Measurements from ENCODE around the gene USP7. TPM values are rescaled to one million over a fixed set of nuclear protein-coding genes. Genes with fewer than 3 reads are reported as not detected.
A peak's percentile ranks its signal among the peaks of the same experiment; 100 is the strongest.
"Not testable (repeated sequence)": the region's sequence is repeated elsewhere in the genome, so short reads cannot be mapped to it uniquely, and the experiment has no call there.

The USP7 gene
- total RNA-seq, 3 donors from 2014 or later: 87.9 to 156 (median 118) TPM

DNA sequence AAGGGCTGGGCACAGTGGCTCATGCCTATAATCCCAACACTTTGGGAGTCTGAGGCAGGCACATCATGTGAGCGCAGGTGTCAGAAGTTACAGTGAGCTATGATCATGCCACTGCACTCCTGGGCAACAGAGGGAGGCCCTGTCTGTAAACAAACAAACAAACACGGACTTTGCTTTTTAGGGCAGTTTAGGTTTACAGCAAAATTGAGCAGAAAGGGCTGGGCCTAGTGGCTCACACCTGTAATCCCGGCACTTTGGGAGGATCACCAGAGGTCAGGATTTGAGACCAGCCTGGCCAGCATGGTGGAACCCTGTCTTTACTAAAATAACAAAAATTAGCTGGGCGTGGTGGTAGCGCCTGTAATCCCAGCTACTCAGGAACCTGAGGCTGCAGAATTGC lies 91.6 kb downstream of the USP7 start:
- Histone ChIP-seq H3K36me3 (no peaks in the 10 kb centered on the region), H3K4me1 (no peaks in the 10 kb centered on the region), H3K4me3 (no peak overlapping the region), H3K9me3 (no peaks in the 10 kb centered on the region), H3K27me3 (no peaks in the 10 kb centered on the region), H3K27ac (no peak overlapping the region)
- no peak for DNase-seq (ENCODE audit: low spot score in 2 of 2)
- intact Hi-C loops (cut with DNase I; ENCODE audit: low total_unique reads): no loop called here
- TF ChIP-seq, protein P1, sequence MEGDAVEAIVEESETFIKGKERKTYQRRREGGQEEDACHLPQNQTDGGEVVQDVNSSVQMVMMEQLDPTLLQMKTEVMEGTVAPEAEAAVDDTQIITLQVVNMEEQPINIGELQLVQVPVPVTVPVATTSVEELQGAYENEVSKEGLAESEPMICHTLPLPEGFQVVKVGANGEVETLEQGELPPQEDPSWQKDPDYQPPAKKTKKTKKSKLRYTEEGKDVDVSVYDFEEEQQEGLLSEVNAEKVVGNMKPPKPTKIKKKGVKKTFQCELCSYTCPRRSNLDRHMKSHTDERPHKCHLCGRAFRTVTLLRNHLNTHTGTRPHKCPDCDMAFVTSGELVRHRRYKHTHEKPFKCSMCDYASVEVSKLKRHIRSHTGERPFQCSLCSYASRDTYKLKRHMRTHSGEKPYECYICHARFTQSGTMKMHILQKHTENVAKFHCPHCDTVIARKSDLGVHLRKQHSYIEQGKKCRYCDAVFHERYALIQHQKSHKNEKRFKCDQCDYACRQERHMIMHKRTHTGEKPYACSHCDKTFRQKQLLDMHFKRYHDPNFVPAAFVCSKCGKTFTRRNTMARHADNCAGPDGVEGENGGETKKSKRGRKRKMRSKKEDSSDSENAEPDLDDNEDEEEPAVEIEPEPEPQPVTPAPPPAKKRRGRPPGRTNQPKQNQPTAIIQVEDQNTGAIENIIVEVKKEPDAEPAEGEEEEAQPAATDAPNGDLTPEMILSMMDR (IDR thresholded peaks at IDR 0.05): no peak
- TF ChIP-seq POLR2A (IDR thresholded peaks at IDR 0.05): no peak
- TF ChIP-seq POLR2AphosphoS5 (IDR thresholded peaks at IDR 0.05): no peak

- not testable (repeated sequence) for H3K27ac ChIP-seq; H3K4me1 ChIP-seq; H3K27me3 ChIP-seq; H3K36me3 ChIP-seq; H3K9me3 ChIP-seq; H3K4me3 ChIP-seq; DNase-seq (ENCODE audit: low spot score in 2 of 2)
- intact Hi-C loops (cut with DNase I; ENCODE audit: low total_unique reads): loop anchor here (10.0 kb wide), 1 partner anchor 1395 kb away; no protein-coding TSS in a partner anchor
Observed at GRCh38 chr16:8869988-8870241, 93.8 kb downstream of the USP7 start.

- DNase-seq (ENCODE audit: low spot score in 2 of 2): no peak
- H3K9me3 ChIP-seq: no peaks in the 10 kb centered on the region
- intact Hi-C loops (cut with DNase I; ENCODE audit: low total_unique reads): loop anchor here (10.0 kb wide), 1 partner anchor 1395 kb away; no protein-coding TSS in a partner anchor
- H3K27me3 ChIP-seq: no peaks in the 10 kb centered on the region
- H3K4me3 ChIP-seq: peak overlapping the region; percentile 79 to 88 (median 85)
- peak overlapping the region; percentile 83 to 90 for H3K27ac ChIP-seq
- peaks cover 0 to 9% of the 10 kb centered on the region in 2 donors for H3K4me1 ChIP-seq
- no peaks in the 10 kb centered on the region for H3K36me3 ChIP-seq
- TF ChIP-seq, protein P1 (IDR thresholded peaks at IDR 0.05): peak in 1 of 3 donors; percentile 8
- TF ChIP-seq POLR2AphosphoS5 (IDR thresholded peaks at IDR 0.05) (no peak), POLR2A (IDR thresholded peaks at IDR 0.05) (no peak)
Observed at GRCh38 chr16:8869212-8869987, 94.3 kb downstream of the USP7 start.

DNA sequence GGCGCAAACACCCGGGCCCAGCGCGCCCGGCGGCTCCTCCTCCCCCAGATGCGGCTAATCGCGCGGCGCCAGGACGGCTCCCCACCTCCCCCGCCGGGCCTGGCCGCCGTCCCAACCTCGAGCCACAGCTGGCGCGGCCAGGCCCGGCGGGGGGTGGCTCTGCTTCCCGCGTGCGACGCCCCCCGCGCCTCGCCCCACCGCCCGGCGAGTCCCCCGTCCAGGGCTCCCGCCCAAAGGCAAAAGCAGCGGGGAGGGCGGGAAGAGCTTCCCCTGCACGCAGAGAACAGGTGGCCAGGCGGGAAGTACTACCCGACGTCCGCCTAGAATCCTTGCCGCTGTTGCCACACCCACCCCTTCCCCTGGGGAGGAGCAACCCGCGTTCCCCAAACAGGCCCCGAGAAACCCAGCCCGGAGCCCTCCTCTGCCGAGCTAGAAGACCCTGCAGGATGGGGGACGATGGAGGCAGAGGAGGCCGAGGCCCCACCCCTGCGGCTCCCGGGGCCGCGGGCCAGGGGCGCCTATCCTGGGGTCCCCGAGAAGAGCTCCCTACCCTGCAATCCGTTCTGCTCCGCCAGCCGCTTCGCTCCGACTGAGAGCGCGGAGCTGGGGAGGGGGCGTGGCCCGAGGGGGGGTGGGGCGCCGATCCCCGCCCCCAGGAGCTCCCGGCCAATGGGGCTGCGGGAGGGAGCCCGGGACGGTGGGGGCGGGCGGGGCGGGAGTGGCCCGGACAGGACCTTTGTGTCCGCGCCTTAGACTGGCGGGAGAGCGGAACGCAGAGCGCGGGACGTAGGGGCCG lies 95.1 kb downstream of the USP7 start, which contains the start of gene CARHSP1:
CARHSP1 (minus strand) TSS at position 591 of the 796 bp plus-strand sequence. CDS start 9,678 bp downstream, outside the sequence.
- intact Hi-C loops (cut with DNase I; ENCODE audit: low total_unique reads): loop anchor here (10.0 kb wide), 1 partner anchor 1396 kb away; no protein-coding TSS in a partner anchor
- TF ChIP-seq POLR2A (IDR thresholded peaks at IDR 0.05): peak; percentile 55
- TF ChIP-seq, protein P1 (IDR thresholded peaks at IDR 0.05): no peak
- TF ChIP-seq POLR2AphosphoS5 (IDR thresholded peaks at IDR 0.05): peak in 2 of 3 donors; percentile 46 to 47

GRCh38 chr16:8867932-8868415 lies 95.7 kb downstream of the USP7 start:
- H3K4me1 ChIP-seq: peaks cover 0 to 19% of the 10 kb centered on the region in 2 donors
- TF ChIP-seq POLR2A (IDR thresholded peaks at IDR 0.05) (no peak), POLR2AphosphoS5 (IDR thresholded peaks at IDR 0.05) (no peak)
- TF ChIP-seq, protein P1 (IDR thresholded peaks at IDR 0.05): no peak
- peak overlapping the region; percentile 79 to 88 (median 85) for H3K4me3 ChIP-seq
- DNase-seq (ENCODE audit: low spot score in 2 of 2): no peak
- intact Hi-C loops (cut with DNase I; ENCODE audit: low total_unique reads): loop anchor here (10.0 kb wide), 1 partner anchor 1397 kb away; no protein-coding TSS in a partner anchor
- no peaks in the 10 kb centered on the region for H3K27me3 ChIP-seq
- peak overlapping the region; percentile 83 to 90 for H3K27ac ChIP-seq
- H3K9me3 ChIP-seq: no peaks in the 10 kb centered on the region
- no peaks in the 10 kb centered on the region for H3K36me3 ChIP-seq

More for the DNA sequence above, 95.1 kb downstream of the USP7 start, which contains the start of gene CARHSP1:
- Histone ChIP-seq H3K4me3 (peak within 1 kb of the TSS; percentile 79 to 88 (median 85)), H3K4me1 (peaks cover 0 to 17% of the 10 kb centered on the region in 2 donors), H3K27ac (peak within 1 kb of the TSS; percentile 83 to 90), H3K36me3 (no peaks in the 10 kb centered on the region), H3K27me3 (no peaks in the 10 kb centered on the region), H3K9me3 (no peaks in the 10 kb centered on the region)
- peak; percentile 76 to 79 for DNase-seq (ENCODE audit: low spot score in 2 of 2)

Measured in breast epithelium (tissue), 4 donors.